Dermis blood vessel endothelial cell (primary cell): Measurements from ENCODE around the gene ORC5. TPM values are rescaled to one million over a fixed set of nuclear protein-coding genes. Genes with fewer than 3 reads are reported as not detected.
"Not testable (repeated sequence)": the region's sequence is repeated elsewhere in the genome, so short reads cannot be mapped to it uniquely, and the experiment has no call there.

Experiments
- DNase-seq: peaks from one replicate; pipeline ENCODE4 v3.0.0; 2010
- total RNA-seq: library from RNA; depleted of rRNA; stranded (reverse); fragments of >200 nt; gene quantifications from 2 replicates; pipeline ENCODE4 v1.2.3, GENCODE V29; 2014

ORC5 gene
- total RNA-seq, 1 donor from 2014 or later = 30.0 TPM

DNA sequence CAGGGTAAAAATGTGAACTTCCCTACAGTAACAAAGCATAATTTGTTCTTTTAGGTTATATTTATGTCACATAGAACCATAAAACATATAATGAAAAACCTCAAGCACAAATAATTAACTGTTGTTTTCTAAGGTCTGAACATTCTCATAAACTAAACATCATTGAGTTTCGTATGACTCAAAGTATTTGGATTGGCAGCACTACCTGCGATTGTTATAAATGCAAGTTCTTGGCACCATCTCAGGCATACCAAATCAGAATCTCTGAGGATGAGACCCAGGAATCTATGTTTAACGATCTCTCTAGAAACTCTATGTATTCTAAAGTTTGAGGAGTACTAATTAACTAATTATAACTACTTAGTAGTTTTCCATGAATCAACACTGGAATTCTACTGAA is 22.5 kb downstream of the ORC5 start:
- peak; percentile 76 for DNase-seq

DNA sequence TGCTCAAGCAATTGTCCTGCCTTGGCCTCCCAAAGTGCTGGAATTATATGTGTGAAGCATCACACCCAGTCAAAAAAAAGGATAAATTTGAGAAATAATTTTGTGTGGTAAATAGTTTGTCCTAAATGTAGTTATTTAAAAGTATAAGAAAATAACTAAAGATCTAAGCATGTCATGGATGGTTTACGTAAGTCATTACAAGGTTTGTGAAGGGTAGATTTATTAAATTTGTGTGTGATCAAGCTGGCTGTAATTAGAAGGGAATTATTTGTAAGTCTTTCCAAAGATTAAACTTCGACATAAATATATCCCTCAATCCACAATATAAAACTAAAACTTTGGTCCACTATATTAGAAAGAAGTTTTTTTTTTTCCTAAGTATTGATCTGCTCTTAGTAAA is 28.6 kb downstream of the ORC5 start:
- no peak for DNase-seq

DNA sequence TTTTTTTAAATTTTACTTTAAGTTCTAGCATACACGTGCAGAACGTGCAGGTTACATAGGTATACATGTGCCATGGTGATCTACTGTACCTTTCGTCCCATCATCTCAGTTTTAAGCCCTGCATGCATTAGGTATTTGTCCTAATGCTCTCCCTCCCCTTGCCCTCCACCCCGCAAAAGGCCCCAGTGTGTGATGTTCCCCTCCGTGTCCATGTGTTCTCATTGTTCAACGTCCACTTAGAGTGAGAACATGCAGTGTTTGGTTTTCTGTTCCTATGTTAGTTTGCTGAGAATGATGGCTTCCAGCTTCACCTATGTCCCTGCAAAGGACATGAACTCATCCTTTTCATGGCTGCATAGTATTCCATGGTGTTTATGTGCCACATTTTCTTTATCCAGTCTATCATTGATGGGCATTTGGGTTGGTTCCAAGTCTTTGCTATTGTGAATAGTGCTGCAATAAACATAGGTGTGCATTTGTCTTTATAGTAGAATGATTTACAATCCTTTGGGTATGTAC is 30.2 kb downstream of the ORC5 start:
- DNase-seq = not testable (repeated sequence)

DNA sequence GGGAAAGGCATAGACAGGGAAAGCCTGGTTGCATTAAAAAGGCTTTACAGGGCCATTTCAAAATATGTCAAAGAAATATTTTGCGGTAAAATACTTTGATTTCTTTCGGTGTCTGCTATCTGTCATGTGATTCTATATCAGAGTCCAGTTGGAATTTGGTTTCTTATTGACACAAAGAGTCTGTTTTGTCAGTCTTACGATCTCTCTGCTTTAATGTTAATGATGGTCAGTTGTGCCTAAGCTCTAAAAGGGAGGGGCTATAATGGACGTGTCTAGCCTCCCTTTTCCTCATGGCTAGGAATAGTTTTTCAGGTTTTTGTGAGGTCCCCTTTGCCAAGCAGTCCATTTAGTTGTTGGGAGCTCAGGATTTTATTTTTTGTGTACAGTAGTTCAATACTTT is 31.5 kb downstream of the ORC5 start:
- no peak for DNase-seq

DNA sequence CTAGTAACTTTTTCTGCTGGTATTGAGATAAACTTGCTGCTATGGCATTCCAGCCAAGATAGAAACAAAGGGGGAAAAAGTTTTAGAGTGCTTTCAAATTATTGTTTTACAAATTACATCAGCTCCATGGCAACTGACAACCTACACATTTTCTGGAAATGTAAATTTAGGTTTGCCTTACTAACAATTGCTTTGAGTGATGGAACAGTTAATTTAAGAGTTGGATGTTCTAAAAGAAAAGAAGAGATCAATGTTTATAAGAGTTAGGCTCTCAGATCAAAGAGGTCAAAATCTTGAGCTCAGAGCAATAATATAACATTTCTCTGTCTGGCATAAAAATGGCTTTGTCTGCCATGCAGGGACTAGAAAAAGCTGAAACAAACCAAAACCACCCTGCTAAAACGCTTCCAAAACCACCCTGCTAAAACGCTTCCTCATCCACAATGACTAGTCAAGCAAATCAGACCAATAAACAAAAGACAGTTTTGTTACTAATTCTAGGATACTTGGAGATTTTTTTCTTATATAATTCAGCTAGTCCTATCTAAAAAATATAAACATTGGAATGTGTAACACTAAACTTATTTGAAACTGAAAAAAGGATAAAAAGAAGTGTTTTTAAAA is 32.3 kb downstream of the ORC5 start:
- DNase-seq = peak; percentile 20

DNA sequence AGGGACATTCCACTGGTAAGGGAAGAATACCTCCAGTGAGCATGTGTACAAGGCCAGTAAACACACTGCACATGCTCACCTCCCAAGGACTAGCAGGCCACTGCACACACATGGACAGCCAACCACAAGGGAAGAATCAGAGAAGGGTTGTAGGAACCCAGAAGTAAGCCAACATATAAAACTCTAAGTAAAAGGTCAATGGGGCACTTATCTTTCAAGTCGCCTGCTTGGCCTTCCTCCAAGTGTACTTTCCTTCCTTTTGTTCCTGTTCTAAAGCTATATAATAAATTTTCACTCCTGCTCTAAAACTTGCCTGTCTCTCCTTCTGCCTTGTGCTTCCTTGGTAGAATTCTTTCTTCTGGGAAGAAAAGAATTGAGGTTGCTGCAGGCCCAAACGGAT is 33.0 kb downstream of the ORC5 start:
- DNase-seq = peak; percentile 65

DNA sequence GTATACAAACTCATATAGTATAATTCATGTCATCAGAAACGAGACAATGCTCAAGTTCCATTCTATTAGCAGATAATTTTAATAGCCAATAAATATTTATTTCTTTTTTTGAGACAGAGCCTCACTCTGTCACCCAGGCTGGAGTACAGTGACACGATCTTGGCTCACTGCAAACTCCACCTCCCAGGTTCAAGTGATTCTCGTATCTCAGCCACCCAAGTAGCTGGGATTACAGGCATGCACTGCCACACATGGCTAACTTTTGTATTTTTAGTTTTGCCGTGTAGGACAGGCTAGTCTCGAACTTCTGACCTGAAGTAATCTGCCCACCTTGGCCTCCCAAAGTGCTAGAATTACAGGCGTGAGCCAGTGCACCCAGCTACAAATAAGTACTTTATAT is 45.7 kb downstream of the ORC5 start:
- DNase-seq = no peak

DNA sequence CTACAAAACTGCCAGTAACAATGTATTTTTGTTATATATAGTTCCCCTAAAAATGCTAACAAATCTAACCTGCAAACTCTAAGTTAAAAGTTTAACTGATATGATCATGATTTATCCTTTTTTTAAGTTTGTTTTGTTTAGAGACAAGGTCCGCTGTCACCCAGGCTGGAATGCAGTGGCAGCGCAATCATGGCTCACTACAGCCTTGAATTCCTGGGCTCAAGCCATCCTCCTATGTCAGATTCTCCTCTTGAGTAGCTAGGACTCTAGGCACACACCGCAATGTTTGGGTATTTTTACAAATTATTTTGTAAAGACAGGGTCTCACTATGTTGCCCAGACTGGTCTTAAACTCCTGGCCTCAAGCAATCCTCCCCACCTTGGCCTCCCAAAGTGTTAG is 46.6 kb downstream of the ORC5 start:
- no peak for DNase-seq

DNA sequence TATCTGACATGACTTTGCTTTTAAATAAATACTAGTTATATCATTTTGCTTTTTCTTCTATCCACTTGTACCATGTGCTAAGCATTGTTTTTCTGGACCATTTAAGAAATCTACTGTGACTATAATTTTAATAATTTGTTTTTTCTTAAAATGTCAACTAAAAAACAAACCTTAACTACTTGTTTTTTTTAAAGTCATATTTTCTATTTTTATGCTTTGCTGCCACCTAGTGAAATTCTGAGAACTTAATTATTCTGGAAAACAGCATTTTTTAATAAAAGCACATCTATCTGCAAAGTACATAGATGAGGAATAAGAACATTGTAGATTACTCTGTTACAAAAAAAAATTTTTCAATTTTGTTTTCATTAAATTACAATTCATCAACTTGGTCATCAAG is 47.4 kb downstream of the ORC5 start:
- peak; percentile 56 for DNase-seq

DNA sequence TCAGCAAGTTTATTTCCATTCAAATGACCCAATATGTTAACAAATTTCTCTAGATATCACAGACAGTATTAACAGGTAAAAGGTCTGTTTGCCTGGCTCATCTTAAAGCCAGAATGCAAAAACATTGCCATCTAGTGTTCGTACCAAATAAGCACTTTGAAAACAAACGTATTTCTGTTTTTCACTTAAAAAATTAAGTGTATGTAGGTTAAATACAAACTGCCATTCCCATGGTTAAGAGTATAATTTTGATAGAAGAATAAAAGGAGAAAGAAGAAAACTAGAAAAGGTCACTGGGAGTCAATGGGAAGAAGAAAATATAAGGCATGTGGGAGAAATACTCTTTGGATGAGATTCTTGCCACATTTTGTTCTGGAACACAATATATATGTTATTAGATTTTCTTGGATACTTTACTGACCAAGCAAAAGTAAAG is 51.0 kb downstream of the ORC5 start:
- DNase-seq = peak; percentile 63

DNA sequence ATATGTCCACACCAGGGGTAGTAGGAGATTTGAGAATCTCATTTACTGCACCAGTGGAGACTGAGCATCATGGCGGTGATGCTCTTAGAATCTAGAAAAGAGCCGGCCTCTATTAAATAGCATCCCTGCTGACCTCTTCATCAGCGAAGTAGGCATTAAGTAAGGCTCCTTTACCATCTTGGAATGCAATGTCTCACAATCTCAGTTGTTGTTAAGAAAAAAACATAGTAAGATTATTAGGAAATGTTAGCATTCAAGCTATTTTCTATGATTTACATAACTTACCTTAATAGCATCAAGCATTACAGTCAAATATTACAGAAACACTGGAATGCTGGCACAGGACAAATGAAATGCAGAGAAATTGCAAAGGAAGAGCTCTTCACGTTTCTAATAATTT is 54.5 kb downstream of the ORC5 start:
- DNase-seq = no peak

DNA sequence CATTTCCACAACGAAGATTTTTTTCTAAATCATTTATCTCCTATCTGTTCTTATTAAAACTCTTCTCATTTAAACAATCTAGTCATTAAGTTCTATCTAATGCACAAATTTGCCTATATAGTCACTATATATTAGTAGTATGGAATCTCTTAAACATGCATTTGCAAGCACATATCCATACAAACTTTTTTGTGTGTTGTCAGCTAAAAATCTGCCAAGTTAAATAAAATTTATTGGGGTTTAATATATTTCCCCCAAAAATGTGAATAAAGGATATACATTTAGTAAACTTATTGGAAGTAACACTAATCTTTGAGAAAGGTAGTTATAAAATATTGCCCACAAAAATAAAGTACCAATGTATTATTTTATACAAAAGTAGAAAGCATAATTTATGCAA is 55.3 kb downstream of the ORC5 start:
- DNase-seq = no peak

DNA sequence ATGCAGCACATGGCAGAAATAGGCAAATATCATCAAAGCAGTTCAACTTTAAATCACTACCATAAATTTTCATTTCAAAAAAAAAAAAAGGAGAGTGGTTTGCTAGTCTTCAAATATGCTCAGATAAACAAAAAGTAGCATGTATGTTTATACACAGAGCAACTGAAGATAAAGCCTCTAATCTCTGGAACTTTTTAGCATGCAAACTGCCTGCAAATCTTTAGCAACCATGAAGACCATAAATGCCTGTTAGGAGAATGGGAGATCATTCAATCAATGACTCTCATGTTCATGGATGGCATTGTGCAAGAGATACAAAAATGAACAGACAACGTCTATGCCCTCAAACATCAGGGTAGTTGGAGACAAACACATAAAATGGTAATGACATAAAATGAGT is 57.3 kb downstream of the ORC5 start:
- DNase-seq = no peak

DNA sequence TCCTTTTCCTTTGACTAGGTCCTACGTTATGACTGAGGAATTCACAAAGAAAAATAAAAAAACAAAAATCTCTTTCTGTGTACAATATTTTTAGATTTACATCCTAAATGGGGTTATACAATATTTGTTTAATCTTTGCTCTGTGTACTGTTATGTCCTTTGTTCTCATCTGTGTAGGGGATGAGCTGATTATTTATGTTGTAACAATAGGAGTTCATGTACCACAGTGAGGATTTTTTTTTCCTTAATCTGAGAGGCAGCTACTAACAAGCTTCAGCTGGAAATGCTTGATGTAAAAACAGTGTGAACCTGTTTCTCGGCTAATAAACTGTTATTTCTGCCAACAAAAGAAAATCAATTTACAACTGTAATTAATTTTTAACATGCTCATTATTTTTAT is 58.0 kb downstream of the ORC5 start:
- DNase-seq = no peak

DNA sequence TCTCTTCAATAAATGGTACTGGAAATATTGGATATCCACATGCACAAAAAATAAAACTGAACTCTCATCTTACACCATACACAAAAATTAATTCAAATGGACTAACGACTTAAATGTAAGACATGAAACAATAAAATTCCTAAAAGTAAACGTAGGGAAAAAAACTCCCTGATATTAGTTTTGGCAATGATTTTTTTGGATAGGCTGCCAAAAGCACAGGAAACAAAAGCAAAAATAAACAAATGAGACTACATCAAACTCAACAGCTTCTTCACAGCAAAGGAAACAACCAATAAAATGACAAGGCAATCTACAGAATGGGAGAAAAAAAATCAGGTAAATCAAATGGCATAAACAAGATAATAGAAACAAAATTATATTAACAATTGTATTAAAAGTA is 65.7 kb downstream of the ORC5 start:
- peak; percentile 38 for DNase-seq

DNA sequence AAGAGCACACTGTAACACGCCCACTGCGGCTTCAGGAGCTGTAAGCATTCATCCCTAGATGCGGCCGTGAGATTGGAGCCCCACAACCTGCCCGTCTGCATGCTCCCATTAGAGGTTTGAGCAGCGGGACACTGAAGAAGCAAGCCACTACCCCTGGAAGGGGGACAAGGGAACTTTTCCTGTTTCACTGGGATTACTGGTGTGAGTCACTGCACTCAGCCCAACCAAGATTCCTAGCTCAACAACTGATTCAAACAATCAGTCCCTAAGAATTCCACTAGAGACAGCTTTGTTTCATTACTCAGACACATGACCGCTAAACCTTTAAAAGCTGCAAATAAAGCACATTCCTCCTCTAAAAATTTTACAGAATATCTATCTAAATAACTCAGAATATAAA is 69.8 kb downstream of the ORC5 start:
- DNase-seq = peak; percentile 55

DNA sequence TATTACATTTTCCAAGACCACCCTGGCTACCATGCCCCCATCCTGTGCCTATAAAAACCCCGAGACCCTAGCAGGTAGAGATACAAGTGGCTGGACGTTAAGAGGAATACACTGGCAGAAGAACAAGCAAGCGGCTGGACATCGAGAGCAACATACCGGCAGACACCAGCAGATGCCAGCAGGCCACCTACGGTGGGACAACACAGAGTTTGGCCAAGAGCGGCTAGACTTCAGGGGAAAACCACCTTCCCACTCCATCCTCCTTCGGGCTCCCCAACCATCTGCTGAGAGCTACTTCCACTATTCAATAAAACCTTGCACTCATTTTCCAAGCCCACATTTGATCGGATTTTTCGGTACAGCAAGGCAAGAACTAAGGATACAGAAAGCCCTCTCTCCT is 70.3 kb downstream of the ORC5 start:
- DNase-seq = no peak

DNA sequence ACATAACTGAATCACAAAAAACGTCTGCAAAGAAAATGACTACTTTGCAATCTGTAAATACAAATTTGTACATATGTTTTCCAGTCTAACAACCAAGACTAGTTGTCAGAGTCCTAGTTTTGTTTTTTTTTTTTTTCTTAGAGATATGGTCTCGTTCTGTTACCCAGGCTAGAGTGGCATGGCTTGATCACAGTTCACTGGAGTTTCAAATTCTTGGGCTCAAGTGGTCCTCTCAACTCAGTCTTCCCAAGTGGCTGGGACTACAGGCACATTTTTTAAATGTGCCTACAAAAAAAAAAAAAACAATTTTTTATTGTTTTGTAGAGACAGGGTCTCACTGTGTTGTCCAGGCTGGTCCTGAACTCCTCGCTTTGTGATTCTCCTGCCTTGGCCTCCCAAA is 70.8 kb downstream of the ORC5 start:
- DNase-seq = no peak

DNA sequence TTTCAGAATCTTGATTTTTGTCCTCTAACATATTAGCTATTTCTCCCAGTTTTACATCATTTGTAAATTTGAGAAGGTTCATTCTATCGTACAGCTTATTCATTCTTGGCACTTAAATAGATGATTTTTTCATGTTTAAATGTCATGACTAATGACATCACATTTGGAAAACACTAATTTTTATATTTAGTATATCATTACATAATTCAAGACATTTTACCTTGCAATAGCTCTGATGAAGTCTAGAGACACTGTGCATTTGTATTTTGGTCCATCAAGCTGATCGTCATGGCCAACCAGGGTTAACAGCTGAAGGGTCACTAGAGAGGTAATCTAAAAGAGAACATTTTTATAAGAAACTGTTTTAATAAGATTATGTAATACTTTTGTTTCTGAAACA is 71.3 kb downstream of the ORC5 start:
- DNase-seq = no peak

DNA sequence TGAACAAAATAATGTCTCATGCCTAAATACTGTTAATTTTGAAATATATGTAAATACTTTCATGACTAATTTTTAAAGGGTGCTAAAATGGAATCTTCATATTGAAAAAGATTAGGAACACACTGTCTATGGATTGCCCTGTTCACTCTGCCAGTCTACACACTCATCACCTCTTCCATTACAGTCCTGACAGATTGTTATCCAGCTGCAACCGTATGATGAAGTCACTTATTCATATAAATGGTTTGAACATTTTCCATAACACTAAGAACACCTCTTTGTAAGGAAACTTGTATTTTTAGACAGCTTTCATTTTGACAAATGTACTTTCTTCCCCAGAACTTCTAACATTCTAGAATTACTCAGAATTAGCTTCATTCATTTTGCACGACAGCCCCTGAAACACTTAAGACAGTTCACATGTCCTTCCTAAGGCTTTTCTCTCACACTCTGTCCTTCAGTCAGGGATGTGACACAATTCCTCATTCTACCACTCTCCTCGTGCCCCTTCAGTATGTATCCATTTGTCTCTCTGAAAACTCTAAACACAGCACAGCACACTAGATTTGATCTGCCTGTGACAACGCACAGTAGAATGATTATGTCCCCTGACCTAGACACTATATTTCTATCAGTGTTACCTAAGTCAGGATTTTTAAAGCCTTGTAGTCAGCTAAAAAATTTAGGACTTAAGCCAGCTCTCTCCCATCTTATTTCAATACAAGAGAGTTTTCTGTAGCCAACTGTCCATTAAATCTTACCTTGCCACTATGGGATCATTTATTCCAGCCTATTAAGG is 71.9 kb downstream of the ORC5 start:
- no peak for DNase-seq

DNA sequence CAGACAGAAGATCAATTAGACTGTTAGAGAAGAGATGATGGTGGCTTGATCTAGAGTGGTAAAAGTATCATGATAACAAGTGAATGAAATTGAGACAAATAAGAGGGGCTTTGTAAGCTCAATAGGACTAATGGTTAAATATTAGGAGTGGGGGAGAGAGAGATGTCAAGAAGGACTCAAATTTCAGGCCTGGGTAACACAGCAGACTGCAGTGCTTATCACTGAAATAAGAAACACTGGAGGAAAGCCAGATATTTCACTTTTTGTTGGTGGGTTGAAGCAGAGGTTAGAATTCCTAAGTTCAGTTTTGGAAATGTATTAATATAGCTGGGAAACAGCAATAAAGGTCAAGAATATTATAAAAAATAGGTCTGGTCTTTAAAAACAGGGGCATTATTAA is 74.6 kb downstream of the ORC5 start:
- DNase-seq = no peak

DNA sequence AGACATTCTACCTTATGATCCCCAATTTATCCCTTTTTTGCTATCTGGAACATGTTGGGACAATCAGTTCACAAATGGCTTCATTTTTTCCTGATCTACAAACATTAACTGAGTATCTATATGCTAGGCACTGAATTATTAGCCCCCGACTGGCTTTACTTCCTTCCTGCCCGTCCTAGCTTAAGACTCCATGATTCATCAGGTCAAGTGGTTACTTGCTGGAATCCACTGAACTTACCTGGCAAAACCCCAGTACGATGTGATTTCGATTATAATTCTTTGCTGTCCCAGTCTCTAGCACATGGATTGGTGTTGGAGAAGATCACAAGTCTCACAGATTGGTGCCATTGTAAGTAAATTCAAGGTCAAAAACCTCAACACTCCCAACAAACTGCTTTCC is 77.1 kb downstream of the ORC5 start:
- peak; percentile 7 for DNase-seq

DNA sequence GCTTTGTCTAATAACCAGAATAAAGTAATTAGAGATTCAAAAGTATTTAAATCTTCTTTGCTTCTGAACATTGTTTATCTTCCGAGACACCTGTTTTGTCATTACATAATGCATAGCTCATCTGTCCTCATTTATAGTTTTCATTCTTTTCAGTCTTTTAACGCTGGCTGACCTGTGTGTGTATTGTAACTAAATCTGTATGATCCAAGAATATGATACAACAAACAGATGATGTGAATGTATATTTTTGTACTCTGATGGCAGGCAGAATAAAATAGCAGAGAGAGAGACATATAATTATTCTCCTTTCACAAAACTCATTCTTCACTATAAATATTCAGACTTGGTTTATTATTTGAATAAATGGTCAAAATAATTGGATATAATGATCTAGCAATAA is 80.6 kb downstream of the ORC5 start:
- no peak for DNase-seq

DNA sequence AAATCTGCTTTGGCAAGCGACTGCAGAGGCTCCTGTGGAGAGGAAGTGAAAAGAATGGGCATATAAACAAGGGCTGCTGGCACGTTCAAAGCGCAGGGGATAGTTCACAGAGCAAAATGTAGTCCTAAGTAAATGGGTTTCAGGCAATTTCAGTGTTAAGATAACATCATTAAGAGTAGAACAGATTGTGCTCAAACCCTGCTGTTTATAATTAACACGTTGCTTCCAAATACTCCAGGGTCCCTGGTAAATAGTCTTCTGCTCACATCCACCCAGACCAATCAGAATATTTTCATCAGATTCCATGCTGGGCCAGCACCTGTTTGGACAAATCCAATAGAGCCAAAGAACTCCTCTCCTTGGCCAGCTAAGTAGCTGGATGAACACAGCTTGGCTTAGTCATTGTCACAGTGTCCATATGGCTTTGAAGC is 81.4 kb downstream of the ORC5 start:
- DNase-seq = peak; percentile 62
